SH-SY5Y (cell line): ENCODE results near the gene ZHX3.

Source experiments
- GATA2 ChIP-seq: IDR thresholded peaks from 2 replicates; pipeline ENCODE4 v1.6.1; 2011; ENCODE audit warnings: mild to moderate bottlenecking, low read depth, low read length
- GATA3 ChIP-seq: IDR thresholded peaks from 2 replicates; pipeline ENCODE4 v1.6.1; 2011; ENCODE audit warnings: low read depth, mild to moderate bottlenecking, low read length, moderate library complexity

- TF ChIP-seq GATA2: no peak
- no peak for TF ChIP-seq GATA3
These were observed 103.3 kb downstream of the ZHX3 start for GRCh38 chr20:41214202-41214601.
